HEK293T (cell line): ENCODE measurements around the gene WNT9A.

Source experiments
- CTCF ChIA-PET: fragments of 350-600 bp; formaldehyde crosslinking; extraction: SDS; loops from one replicate; lab custom pipeline; 2021; ENCODE audit warnings: antibody characterized with exemption, inconsistent platforms; lab: Yijun Ruan, JAX
- POLR2A ChIA-PET: fragments of 350-600 bp; formaldehyde crosslinking; extraction: SDS; loops from one replicate; lab custom pipeline; 2020; ENCODE audit warnings: antibody characterized with exemption, inconsistent platforms; lab: Yijun Ruan, JAX
- DNase-seq: peaks from one replicate; pipeline ENCODE4 v3.0.0; 2012; ENCODE audit warnings: mixed read lengths; ENCODE audit errors: extremely low spot score
- ARNT ChIP-seq: fragments of 450-650 bp; IDR thresholded peaks from 2 replicates; pipeline ENCODE4 v1.6.1; 2017; ENCODE audit warnings: mild to moderate bottlenecking
- BHLHE40 ChIP-seq: fragments of 450-650 bp; IDR thresholded peaks from 2 replicates; pipeline ENCODE4 v1.6.1; 2016; ENCODE audit warnings: mild to moderate bottlenecking, moderate library complexity, borderline replicate concordance
- CTBP1 ChIP-seq: fragments of 450-650 bp; IDR thresholded peaks from 2 replicates; pipeline ENCODE4 v1.6.1; 2016; ENCODE audit warnings: borderline replicate concordance
- ELF4 ChIP-seq: fragments of 450-650 bp; IDR thresholded peaks from 2 replicates; pipeline ENCODE4 v1.6.1; 2017; ENCODE audit warnings: antibody characterized with exemption
- FOXA1 ChIP-seq: fragments of 450-650 bp; IDR thresholded peaks from 2 replicates; pipeline ENCODE4 v1.6.1; 2016; ENCODE audit warnings: mild to moderate bottlenecking
- FOXK2 ChIP-seq: fragments of 450-650 bp; IDR thresholded peaks from 2 replicates; pipeline ENCODE4 v1.6.1; 2016; ENCODE audit warnings: mild to moderate bottlenecking
- FOXM1 ChIP-seq: fragments of 450-650 bp; IDR thresholded peaks from 2 replicates; pipeline ENCODE4 v1.6.1; 2017; ENCODE audit warnings: mild to moderate bottlenecking, borderline replicate concordance
- HDGF ChIP-seq: fragments of 450-650 bp; IDR thresholded peaks from 2 replicates; pipeline ENCODE4 v1.6.1; 2017; ENCODE audit warnings: antibody characterized with exemption, borderline replicate concordance
- L3MBTL2 ChIP-seq: fragments of 450-650 bp; conservative IDR thresholded peaks from 2 replicates; pipeline ENCODE4 v1.6.1; 2016; ENCODE audit warnings: mild to moderate bottlenecking
- LEF1 ChIP-seq: fragments of 450-650 bp; IDR thresholded peaks from 2 replicates; pipeline ENCODE4 v1.6.1; 2017; ENCODE audit warnings: mild to moderate bottlenecking, borderline replicate concordance
- NFRKB ChIP-seq: fragments of 450-650 bp; IDR thresholded peaks from 2 replicates; pipeline ENCODE4 v1.6.1; 2016; ENCODE audit warnings: mild to moderate bottlenecking, moderate library complexity
- SP1 ChIP-seq: fragments of 450-650 bp; IDR thresholded peaks from 2 replicates; pipeline ENCODE4 v1.6.1; 2017
- SUZ12 ChIP-seq: fragments of 450-650 bp; IDR thresholded peaks from 2 replicates; pipeline ENCODE4 v1.6.1; 2016; ENCODE audit warnings: mild to moderate bottlenecking
- TARDBP ChIP-seq: fragments of 450-650 bp; IDR thresholded peaks from 2 replicates; pipeline ENCODE4 v1.6.1; 2016
- ZNF384 ChIP-seq: fragments of 450-650 bp; IDR thresholded peaks from 2 replicates; pipeline ENCODE4 v1.6.1; 2016
- TF ChIP-seq, protein P1 (sequence below): fragments of 450-650 bp; IDR thresholded peaks from 2 replicates; pipeline ENCODE4 v1.6.1; 2016

WNT9A gene

DNA sequence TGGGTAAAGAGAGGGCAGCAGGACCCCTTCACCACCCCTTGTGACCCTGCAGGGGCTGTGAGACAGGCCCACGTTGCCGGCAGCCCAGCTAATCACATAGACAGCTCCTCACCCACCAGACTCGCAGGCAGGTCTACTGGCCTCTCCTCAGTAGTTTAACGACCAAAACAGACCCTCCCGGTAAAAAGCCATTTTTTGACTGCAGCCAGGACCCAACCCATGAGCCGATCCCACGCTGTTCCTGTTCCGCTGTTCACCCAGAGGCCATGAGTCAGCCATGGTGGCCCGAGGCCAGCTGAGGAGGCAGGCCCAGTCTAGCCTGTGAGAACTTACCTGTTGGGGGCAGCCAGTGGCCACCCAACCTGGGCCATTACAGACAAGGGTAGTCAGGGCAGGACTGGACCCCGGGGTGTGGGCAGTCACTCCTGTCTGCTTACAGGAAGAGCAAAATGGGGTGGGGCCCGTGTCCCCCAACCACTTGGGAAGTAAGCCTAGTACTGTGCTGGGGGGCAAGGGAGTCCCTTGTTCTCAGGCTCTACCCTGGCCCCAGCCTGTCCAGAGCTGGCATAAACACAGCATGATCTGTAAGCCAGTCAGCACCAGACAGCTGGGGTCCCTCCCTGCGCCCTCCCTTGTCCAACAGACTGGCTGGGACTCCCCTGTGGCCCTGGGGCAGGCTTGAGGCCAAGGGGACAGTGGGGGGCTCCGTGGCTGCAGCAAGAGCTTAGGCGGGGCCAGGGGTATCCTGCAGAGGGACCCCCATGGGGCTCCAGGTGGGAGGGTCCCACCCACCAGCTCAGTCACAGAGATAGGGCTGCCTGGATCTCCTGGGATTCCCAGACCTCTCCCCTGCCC lies 61.9 kb downstream of the WNT9A start:
- ChIA-PET CTCF (no interaction called here), POLR2A (interaction anchor here (1.1 kb wide), 1 partner anchor 155 kb away, joined by 3 read pairs; no protein-coding TSS in a partner anchor)
- no peak for TF ChIP-seq NFRKB
- TF ChIP-seq LEF1: no peak
- no peak for TF ChIP-seq SP1
- TF ChIP-seq L3MBTL2: no peak
- TF ChIP-seq, protein P1, sequence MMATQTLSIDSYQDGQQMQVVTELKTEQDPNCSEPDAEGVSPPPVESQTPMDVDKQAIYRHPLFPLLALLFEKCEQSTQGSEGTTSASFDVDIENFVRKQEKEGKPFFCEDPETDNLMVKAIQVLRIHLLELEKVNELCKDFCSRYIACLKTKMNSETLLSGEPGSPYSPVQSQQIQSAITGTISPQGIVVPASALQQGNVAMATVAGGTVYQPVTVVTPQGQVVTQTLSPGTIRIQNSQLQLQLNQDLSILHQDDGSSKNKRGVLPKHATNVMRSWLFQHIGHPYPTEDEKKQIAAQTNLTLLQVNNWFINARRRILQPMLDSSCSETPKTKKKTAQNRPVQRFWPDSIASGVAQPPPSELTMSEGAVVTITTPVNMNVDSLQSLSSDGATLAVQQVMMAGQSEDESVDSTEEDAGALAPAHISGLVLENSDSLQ: no peak
- TF ChIP-seq SUZ12: no peak
- no peak for TF ChIP-seq FOXA1
- TF ChIP-seq ARNT: no peak
- no peak for TF ChIP-seq ZNF384
- TF ChIP-seq BHLHE40: no peak
- TF ChIP-seq ELF4: no peak
- TF ChIP-seq FOXK2: no peak
- no peak for TF ChIP-seq HDGF
- no peak for DNase-seq

DNA sequence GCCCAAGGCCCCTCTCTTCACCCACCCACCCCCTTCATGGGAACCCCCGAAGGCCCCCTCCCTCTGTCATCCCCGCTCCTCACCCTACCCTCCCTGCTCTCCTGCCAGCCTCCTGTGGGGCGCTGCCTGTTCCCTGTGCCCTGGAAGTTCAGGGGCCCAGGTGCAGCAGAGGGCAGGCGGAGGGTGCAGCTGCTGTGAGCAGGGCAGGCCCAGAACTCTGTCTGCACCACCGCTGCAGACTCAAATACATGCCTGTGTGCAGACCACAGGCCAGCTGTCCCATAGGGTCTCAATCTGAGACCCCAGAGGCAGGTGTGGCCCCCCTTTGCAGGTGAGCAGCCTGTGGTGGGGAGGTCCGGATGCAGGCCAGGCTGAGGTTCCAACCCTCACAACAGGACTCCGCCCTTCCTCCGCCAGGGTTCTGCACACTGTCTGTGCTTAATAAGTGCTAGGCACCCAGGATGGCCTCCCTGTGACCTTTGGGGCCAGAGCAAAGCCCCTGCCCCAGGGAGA lies 62.5 kb downstream of the WNT9A start:
- DNase-seq: no peak
- TF ChIP-seq SUZ12: no peak
- TF ChIP-seq, protein P1: no peak
- TF ChIP-seq NFRKB: no peak
- no peak for TF ChIP-seq L3MBTL2
- TF ChIP-seq HDGF: no peak
- TF ChIP-seq FOXK2: no peak
- no peak for TF ChIP-seq FOXM1
- TF ChIP-seq ARNT: no peak
- no peak for TF ChIP-seq ELF4
- TF ChIP-seq LEF1: no peak
- TF ChIP-seq BHLHE40: no peak
- TF ChIP-seq SP1: no peak
- TF ChIP-seq TARDBP: no peak
- no peak for TF ChIP-seq CTBP1
- TF ChIP-seq ZNF384: no peak
- CTCF ChIA-PET: no interaction called here
- POLR2A ChIA-PET: no interaction called here

DNA sequence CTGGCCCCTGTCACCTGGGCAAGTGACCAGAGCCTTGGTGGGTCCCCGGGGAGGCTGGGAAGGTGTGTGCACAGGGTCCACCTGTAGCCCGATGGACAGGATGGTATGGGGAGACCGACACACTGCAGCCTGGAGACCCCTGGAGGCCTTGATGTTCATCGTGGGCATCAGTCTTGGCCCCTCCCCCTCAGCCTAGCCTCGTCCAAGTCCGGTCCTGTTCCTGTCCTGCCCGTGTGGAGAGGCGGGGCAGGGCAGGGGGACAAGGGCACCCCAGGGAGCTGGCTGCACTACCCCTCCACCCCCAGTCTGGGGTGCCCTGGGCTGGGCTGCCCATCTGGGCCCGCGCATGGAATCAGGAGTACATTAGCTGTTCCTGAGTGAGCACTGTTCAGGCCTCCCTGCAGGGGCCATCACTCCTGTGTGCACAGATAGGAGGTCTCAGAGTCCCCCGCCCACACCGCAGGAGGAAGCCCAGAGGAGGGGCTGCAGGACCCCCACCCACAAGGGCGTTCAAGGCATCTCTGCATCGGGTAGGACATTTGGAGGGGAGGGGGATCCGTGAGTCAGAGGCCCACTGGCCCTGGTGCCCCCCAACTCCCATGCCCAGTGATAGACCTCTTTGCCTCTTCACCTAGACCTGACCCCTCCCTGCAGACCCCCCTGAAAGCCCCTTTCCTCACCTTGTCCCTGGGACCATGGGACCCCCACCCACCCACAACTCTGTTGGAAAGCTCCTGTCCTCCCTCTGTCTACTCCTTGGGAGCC lies 63.2 kb downstream of the WNT9A start:
- ChIA-PET CTCF (interaction anchor here (1.1 kb wide), 1 partner anchor 12 kb away, joined by 3 read pairs; no protein-coding TSS in a partner anchor), POLR2A (interaction anchor here (0.6 kb wide), 1 partner anchor 10 kb away, joined by 3 read pairs; no protein-coding TSS in a partner anchor)
- no peak for DNase-seq
- TF ChIP-seq SUZ12 (no peak), FOXA1 (no peak), BHLHE40 (no peak)

DNA sequence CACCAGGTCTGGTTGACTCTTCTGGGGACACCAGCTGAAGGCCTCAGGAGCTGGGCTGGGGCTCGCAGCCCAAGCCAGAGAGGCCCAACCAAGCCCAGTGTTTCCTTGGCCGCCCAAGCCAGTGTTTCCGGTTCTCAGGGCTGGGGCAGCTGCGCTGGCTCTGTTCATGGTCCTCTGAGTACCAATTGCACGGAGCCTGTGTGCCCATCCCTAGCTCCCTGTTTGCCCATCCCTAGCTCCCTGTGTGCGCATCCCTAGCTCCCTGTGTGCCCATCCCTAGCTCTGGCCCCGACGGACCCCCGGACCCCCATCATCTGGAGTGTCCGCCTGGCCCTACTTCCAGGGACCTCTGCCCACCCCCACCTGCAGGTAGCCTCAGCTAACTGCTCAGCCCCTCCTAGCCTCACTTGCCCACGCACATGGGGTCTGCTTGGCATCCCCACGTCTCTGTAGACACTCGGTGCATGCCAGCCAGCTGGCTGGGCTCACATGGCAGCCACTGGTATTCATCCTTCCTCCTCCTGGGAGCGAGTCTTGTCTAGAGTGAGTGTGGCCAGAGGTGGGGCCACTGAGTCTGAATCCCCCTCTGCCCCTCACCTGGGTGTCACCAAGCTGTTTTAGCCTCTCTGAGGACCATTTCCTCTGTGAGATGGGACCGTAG lies 64.0 kb downstream of the WNT9A start:
- no peak for TF ChIP-seq ARNT
- TF ChIP-seq BHLHE40: no peak
- no peak for TF ChIP-seq ZNF384
- TF ChIP-seq FOXA1: no peak
- no peak for TF ChIP-seq TARDBP
- no peak for TF ChIP-seq NFRKB
- TF ChIP-seq ELF4: no peak
- TF ChIP-seq SUZ12: no peak
- TF ChIP-seq FOXM1: no peak
- TF ChIP-seq, protein P1: no peak
- no peak for TF ChIP-seq SP1
- TF ChIP-seq LEF1: no peak
- TF ChIP-seq HDGF: no peak
- no peak for TF ChIP-seq L3MBTL2
- no peak for TF ChIP-seq FOXK2
- TF ChIP-seq CTBP1: no peak
- POLR2A ChIA-PET: interaction anchor here (0.6 kb wide), 1 partner anchor 9 kb away, joined by 3 read pairs; no protein-coding TSS in a partner anchor
- no peak for DNase-seq
- CTCF ChIA-PET: interaction anchor here (1.1 kb wide), 1 partner anchor 11 kb away, joined by 3 read pairs; no protein-coding TSS in a partner anchor

DNA sequence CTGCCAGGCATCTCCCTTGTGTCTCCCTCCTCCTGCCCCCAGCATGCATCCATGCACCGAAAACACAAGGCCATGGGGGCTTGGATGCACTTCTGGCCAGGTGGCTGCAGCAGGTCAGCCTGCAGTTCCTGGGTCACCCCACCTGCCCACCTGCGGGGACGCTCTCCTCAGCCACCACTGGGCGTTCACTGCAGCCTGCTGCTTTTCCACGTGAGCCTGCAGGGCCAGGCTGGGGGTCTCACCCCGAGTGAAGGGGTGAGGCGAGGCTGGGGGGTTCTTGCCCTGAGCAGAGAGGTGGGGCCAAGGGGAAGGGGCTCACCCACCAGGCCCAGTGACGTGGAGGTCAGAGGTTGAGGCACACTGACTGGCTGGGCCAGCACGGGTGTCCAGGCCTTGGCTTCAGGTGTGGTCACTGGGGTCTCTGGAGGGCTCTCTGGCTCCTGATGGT lies 64.6 kb downstream of the WNT9A start:
- CTCF ChIA-PET: interaction anchor here (1.1 kb wide), 1 partner anchor 10 kb away, joined by 3 read pairs; no protein-coding TSS in a partner anchor
- POLR2A ChIA-PET: no interaction called here
- no peak for DNase-seq
- TF ChIP-seq ELF4 (no peak), BHLHE40 (no peak), LEF1 (no peak), ARNT (no peak), HDGF (no peak), ZNF384 (no peak), SUZ12 (no peak), CTBP1 (no peak), SP1 (no peak), TARDBP (no peak), L3MBTL2 (no peak), NFRKB (no peak), FOXA1 (no peak), FOXK2 (no peak), FOXM1 (no peak)
- TF ChIP-seq, protein P1: no peak
